Measurements from ENCODE around the gene PRRC2B. TPM values are rescaled to one million over a fixed set of nuclear protein-coding genes. Genes with fewer than 3 reads are reported as not detected.

PRRC2B gene
- total RNA-seq, 2 donors from 2014 or later, result 94.7 to 197 TPM

GRCh38 chr9:131441441-131441840 lies 47.6 kb downstream of the PRRC2B start:
- H3K4me3 ChIP-seq, result no peak overlapping the region
- intact Hi-C loops (cut with DNase I), result no loop called here
- no peak for DNase-seq (ENCODE audit: low spot score)
- no peaks in the 10 kb centered on the region for H3K27me3 ChIP-seq (replicated peaks; ENCODE audit: insufficient read depth)
- no peak for TF ChIP-seq CTCF (IDR thresholded peaks at IDR 0.05)
- TF ChIP-seq POLR2A (IDR thresholded peaks at IDR 0.05), result no peak
- 73% methylated on average over 2 of the region's 2 CpGs for WGBS
- no peak overlapping the region for H3K27ac ChIP-seq
- no peaks in the 10 kb centered on the region for H3K4me1 ChIP-seq (replicated peaks)
- peaks cover 3 to 27% of the 10 kb centered on the region in 2 donors for H3K36me3 ChIP-seq
- no peaks in the 10 kb centered on the region for H3K9me3 ChIP-seq

DNA sequence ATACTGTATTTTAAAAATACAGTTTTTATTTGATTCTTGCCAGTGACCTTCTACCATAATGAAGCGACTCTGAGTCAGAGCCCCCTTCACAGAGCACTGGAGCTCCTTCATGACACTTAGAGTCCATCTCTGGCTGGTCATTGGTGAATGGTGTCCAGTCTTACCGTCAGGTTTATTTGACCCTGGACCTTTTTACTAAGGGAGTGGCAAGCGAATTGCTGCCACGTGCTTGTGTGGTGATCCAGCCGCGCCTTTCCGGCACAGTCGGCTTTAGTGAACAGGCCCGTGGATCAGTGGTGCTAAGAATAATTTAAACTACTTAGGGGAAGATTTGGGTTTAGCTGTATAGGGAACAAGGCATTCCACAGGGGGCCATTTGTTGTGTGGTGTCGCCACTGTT lies 48.5 kb downstream of the PRRC2B start:
- DNase-seq (ENCODE audit: low spot score), result no peak
- no peaks in the 10 kb centered on the region for H3K9me3 ChIP-seq
- no peak for TF ChIP-seq POLR2AphosphoS5 (IDR thresholded peaks at IDR 0.05)
- TF ChIP-seq POLR2A (IDR thresholded peaks at IDR 0.05), result no peak
- TF ChIP-seq CTCF (IDR thresholded peaks at IDR 0.05), result no peak
- no peak overlapping the region for H3K4me3 ChIP-seq
- no peak overlapping the region for H3K27ac ChIP-seq
- H3K36me3 ChIP-seq, result peaks cover 3 to 36% of the 10 kb centered on the region in 2 donors
- intact Hi-C loops (cut with DNase I), result no loop called here
- H3K4me1 ChIP-seq (replicated peaks), result no peaks in the 10 kb centered on the region
- no peaks in the 10 kb centered on the region for H3K27me3 ChIP-seq (replicated peaks; ENCODE audit: insufficient read depth)
- 76% methylated on average over 10 of the region's 10 CpGs for WGBS

DNA sequence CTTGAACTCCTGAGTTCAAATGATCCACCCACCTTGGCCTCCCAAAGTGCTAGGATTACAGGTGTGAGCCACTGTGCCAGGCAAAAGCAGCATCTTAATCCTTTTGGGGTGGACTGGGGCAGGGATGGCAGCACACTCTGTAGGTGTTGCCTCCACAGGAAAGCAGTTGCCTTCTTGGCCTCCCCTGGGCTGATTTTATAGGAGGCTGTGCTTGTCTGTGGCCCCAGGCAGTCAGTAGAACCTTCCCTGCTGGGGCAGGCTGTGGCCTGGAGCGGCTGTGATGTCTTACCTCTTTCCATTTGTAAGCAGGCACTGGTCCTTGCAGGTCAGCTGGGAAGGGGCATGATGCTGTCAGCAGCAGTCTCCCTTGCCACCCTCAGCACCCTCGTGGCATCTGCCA lies 49.8 kb downstream of the PRRC2B start:
- no peak overlapping the region for H3K27ac ChIP-seq
- TF ChIP-seq POLR2A (IDR thresholded peaks at IDR 0.05), result no peak
- no peak for TF ChIP-seq CTCF (IDR thresholded peaks at IDR 0.05)
- TF ChIP-seq POLR2AphosphoS5 (IDR thresholded peaks at IDR 0.05), result no peak
- no peaks in the 10 kb centered on the region for H3K27me3 ChIP-seq (replicated peaks; ENCODE audit: insufficient read depth)
- peaks cover 3 to 37% of the 10 kb centered on the region in 2 donors for H3K36me3 ChIP-seq
- intact Hi-C loops (cut with DNase I), result no loop called here
- no peak overlapping the region for H3K4me3 ChIP-seq
- no peaks in the 10 kb centered on the region for H3K4me1 ChIP-seq (replicated peaks)
- no peaks in the 10 kb centered on the region for H3K9me3 ChIP-seq
- DNase-seq (ENCODE audit: low spot score), result no peak
- 86% methylated on average over 2 of the region's 2 CpGs for WGBS

- no peaks in the 10 kb centered on the region for H3K27me3 ChIP-seq (replicated peaks; ENCODE audit: insufficient read depth)
- H3K27ac ChIP-seq, result no peak overlapping the region
- intact Hi-C loops (cut with DNase I), result no loop called here
- no peaks in the 10 kb centered on the region for H3K4me1 ChIP-seq (replicated peaks)
- WGBS, result 94% methylated on average over 11 of the region's 11 CpGs
- no peak overlapping the region for H3K4me3 ChIP-seq
- no peaks in the 10 kb centered on the region for H3K9me3 ChIP-seq
- TF ChIP-seq POLR2A (IDR thresholded peaks at IDR 0.05), result no peak
- TF ChIP-seq POLR2AphosphoS5 (IDR thresholded peaks at IDR 0.05), result no peak
- TF ChIP-seq CTCF (IDR thresholded peaks at IDR 0.05), result no peak
- DNase-seq (ENCODE audit: low spot score), result no peak
- peaks cover 0 to 36% of the 10 kb centered on the region in 2 donors for H3K36me3 ChIP-seq
Observed at GRCh38 chr9:131446276-131446675, 52.4 kb downstream of the PRRC2B start.

- 70% methylated on average over 8 of the region's 8 CpGs for WGBS
- no peak for TF ChIP-seq POLR2A (IDR thresholded peaks at IDR 0.05)
- TF ChIP-seq CTCF (IDR thresholded peaks at IDR 0.05), result no peak
- no peak for TF ChIP-seq POLR2AphosphoS5 (IDR thresholded peaks at IDR 0.05)
- DNase-seq (ENCODE audit: low spot score), result no peak
- no peak overlapping the region for H3K27ac ChIP-seq
- H3K27me3 ChIP-seq (replicated peaks; ENCODE audit: insufficient read depth), result no peaks in the 10 kb centered on the region
- no peaks in the 10 kb centered on the region for H3K9me3 ChIP-seq
- intact Hi-C loops (cut with DNase I), result no loop called here
- H3K4me3 ChIP-seq, result no peak overlapping the region
- no peaks in the 10 kb centered on the region for H3K4me1 ChIP-seq (replicated peaks)
- peaks cover 0 to 36% of the 10 kb centered on the region in 2 donors for H3K36me3 ChIP-seq
Observed at GRCh38 chr9:131447148-131447547, 53.3 kb downstream of the PRRC2B start.

All from prostate gland (tissue), 2 donors.